IMR-90 (cell line): Measurements from ENCODE around the gene EXOC4. TPM values are rescaled to one million over a fixed set of nuclear protein-coding genes. Genes with fewer than 3 reads are reported as not detected.

Experiments used
- ATAC-seq: fragments of 200-7000 bp; cut with Tn5 transposase; 2 replicates; pipeline ENCODE4 v1.9.1; 2020; ENCODE audit warnings: low read depth, mild to moderate bottlenecking, moderate library complexity
- BruUV-seq: library from RNA; stranded (reverse); fragments of 400-500 nt; replicated peaks from 2 replicates; lab custom pipeline; 2021; lab: Mats Ljungman, UMichigan
- CTCF ChIA-PET: fragments of 300-600 bp; formaldehyde crosslinking; extraction: SDS; loops from one replicate; lab custom pipeline; 2021; ENCODE audit warnings: antibody characterized with exemption; lab: Yijun Ruan, JAX
- POLR2A ChIA-PET: fragments of 300-600 bp; sonication (Branson Sonifier 250); formaldehyde crosslinking; loops from one replicate; lab custom pipeline; 2022; ENCODE audit warnings: antibody characterized with exemption; ENCODE audit not compliant: unreplicated experiment; lab: Charles Lee
- DNase-seq: peaks from one replicate; pipeline ENCODE4 v3.0.0; 2013
- H2AFZ ChIP-seq: replicated peaks from 2 replicates; pipeline ENCODE3; 2013; ENCODE audit warnings: low read length, mild to moderate bottlenecking; ENCODE audit not compliant: poor library complexity
- H2AK5ac ChIP-seq: 2 replicates; pipeline ENCODE4 v1.6.1; 2013; ENCODE audit warnings: low read depth, low read length, inconsistent platforms
- H2AK9ac ChIP-seq: replicated peaks from 2 replicates; pipeline ENCODE3; 2013; ENCODE audit warnings: mild to moderate bottlenecking, low read depth, low read length, moderate library complexity; ENCODE audit not compliant: poor library complexity
- H2BK120ac ChIP-seq: 2 replicates; pipeline ENCODE4 v1.6.1; 2013; ENCODE audit warnings: low read depth, low read length, inconsistent platforms
- H2BK15ac ChIP-seq: 3 replicates; pipeline ENCODE4 v1.6.1; 2013; ENCODE audit warnings: low read depth, low read length, inconsistent platforms
- H2BK20ac ChIP-seq: 2 replicates; pipeline ENCODE4 v1.6.1; 2013; ENCODE audit warnings: low read depth, mild to moderate bottlenecking, inconsistent platforms, low read length, moderate library complexity
- H2BK5ac ChIP-seq: 2 replicates; pipeline ENCODE4 v1.6.1; 2013; ENCODE audit warnings: mild to moderate bottlenecking, low read depth, low read length, inconsistent platforms; ENCODE audit not compliant: poor library complexity, severe bottlenecking
- H3K14ac ChIP-seq: replicated peaks from 2 replicates; pipeline ENCODE4 v1.6.1; 2013; ENCODE audit warnings: low read depth, low read length, inconsistent platforms
- H3K18ac ChIP-seq: 2 replicates; pipeline ENCODE4 v1.6.1; 2013; ENCODE audit warnings: low read depth, low read length, control low read depth
- H3K23ac ChIP-seq: 2 replicates; pipeline ENCODE4 v1.6.1; 2013; ENCODE audit warnings: low read depth, low read length, inconsistent platforms
- H3K27ac ChIP-seq: 2 replicates; pipeline ENCODE4 v1.5.1; 2013; ENCODE audit warnings: mild to moderate bottlenecking, control low read depth, low read length; ENCODE audit not compliant: insufficient read depth
- H3K27me3 ChIP-seq: 2 replicates; pipeline ENCODE4 v1.6.1; 2013; ENCODE audit warnings: low read length; ENCODE audit not compliant: control insufficient read depth, insufficient read depth
- H3K36me3 ChIP-seq: 2 replicates; pipeline ENCODE4 v1.6.1; 2013; ENCODE audit warnings: low read length, mixed read lengths; ENCODE audit not compliant: control insufficient read depth, insufficient read depth
- H3K4ac ChIP-seq: 2 replicates; pipeline ENCODE4 v1.6.1; 2013; ENCODE audit warnings: low read depth, low read length, inconsistent platforms
- H3K4me1 ChIP-seq: 2 replicates; pipeline ENCODE4 v1.6.1; 2013; ENCODE audit warnings: low read length, mixed read lengths; ENCODE audit not compliant: control insufficient read depth, insufficient read depth
- H3K4me2 ChIP-seq: 2 replicates; pipeline ENCODE4 v1.6.1; 2013; ENCODE audit warnings: low read depth, mild to moderate bottlenecking, control low read depth, low read length, moderate library complexity
- H3K4me3 ChIP-seq: 2 replicates; pipeline ENCODE4 v1.5.1; 2013; ENCODE audit warnings: low read depth, mild to moderate bottlenecking, control low read depth, low read length, moderate library complexity; ENCODE audit not compliant: insufficient read depth
- H3K56ac ChIP-seq: 2 replicates; pipeline ENCODE4 v1.6.1; 2013; ENCODE audit warnings: low read length, inconsistent platforms; ENCODE audit not compliant: insufficient read depth; ENCODE audit errors: extremely low read depth
- H3K79me1 ChIP-seq, 2 experiments: 2 replicates each; pipeline ENCODE4 v1.6.1; 2013; ENCODE audit warnings: low read length in 2 of 2, inconsistent platforms in 1 of 2, low read depth in 1 of 2
- H3K9ac ChIP-seq: 2 replicates; pipeline ENCODE4 v1.6.1; 2013; ENCODE audit warnings: low read depth, low read length, control low read depth
- H3K9me1 ChIP-seq: 2 replicates; pipeline ENCODE4 v1.6.1; 2013; ENCODE audit warnings: low read length, inconsistent platforms; ENCODE audit not compliant: insufficient read depth
- H3K9me3 ChIP-seq: 2 replicates; pipeline ENCODE4 v1.6.1; 2013; ENCODE audit warnings: low read length; ENCODE audit not compliant: control insufficient read depth, insufficient read depth
- H4K20me1 ChIP-seq: 2 replicates; pipeline ENCODE4 v1.6.1; 2013; ENCODE audit warnings: low read length, inconsistent platforms; ENCODE audit not compliant: insufficient read depth
- H4K5ac ChIP-seq: 2 replicates; pipeline ENCODE4 v1.6.1; 2013; ENCODE audit warnings: mild to moderate bottlenecking, low read depth, low read length, control low read depth
- H4K8ac ChIP-seq, 2 experiments: 2 replicates each; pipeline ENCODE4 v1.6.1; 2013; ENCODE audit warnings: low read depth in 2 of 2, low read length in 2 of 2, control low read depth in 1 of 2, inconsistent platforms in 1 of 2
- H4K91ac ChIP-seq: 2 replicates; pipeline ENCODE4 v1.6.1; 2013; ENCODE audit warnings: low read depth, low read length, inconsistent platforms; ENCODE audit not compliant: insufficient read depth
- BHLHE40 ChIP-seq: fragments of 150-350 bp; IDR thresholded peaks from 2 replicates; pipeline ENCODE4 v1.6.1; 2016; ENCODE audit warnings: mild to moderate bottlenecking, low read depth, low read length
- CEBPB ChIP-seq: IDR thresholded peaks from 2 replicates; pipeline ENCODE4 v1.6.1; 2012; ENCODE audit warnings: low read depth, low read length, improper control_type of control experiment
- MAZ ChIP-seq: IDR thresholded peaks from 2 replicates; pipeline ENCODE4 v1.6.1; 2012; ENCODE audit warnings: low read depth, mild to moderate bottlenecking, low read length, improper control_type of control experiment, moderate library complexity, borderline replicate concordance
- RAD21 ChIP-seq: IDR thresholded peaks from 2 replicates; pipeline ENCODE4 v1.6.1; 2012; ENCODE audit warnings: low read length, improper control_type of control experiment
- RCOR1 ChIP-seq: IDR thresholded peaks from 2 replicates; pipeline ENCODE4 v1.6.1; 2012; ENCODE audit warnings: mild to moderate bottlenecking, low read length, improper control_type of control experiment; ENCODE audit not compliant: insufficient replicate concordance
- WGBS, 2 experiments: methylation state at CpG; one replicate each; pipeline versions ENCODE4 v1.1.5 to v1.1.7; 2013; ENCODE audit warnings: missing lambda C conversion rate in 2 of 2; ENCODE audit not compliant: insufficient read length in 1 of 2; ENCODE audit errors: extremely low coverage in 2 of 2; 5-methylcytosine and 5-hydroxymethylcytosine counted together
- dilution Hi-C: fragments of 300-500 bp; cut with HindIII; formaldehyde crosslinking; loops from one replicate; pipeline ENCODE4 v1.14.3; 2018; ENCODE audit warnings: low sequenced_read_pairs; ENCODE audit not compliant: unreplicated experiment
- in situ Hi-C: fragments of 300-500 bp; cut with MboI; formaldehyde crosslinking; loops from 3 replicates; pipeline ENCODE4 v1.14.3; 2019; ENCODE audit warnings: low sequenced_read_pairs, inconsistent platforms, mixed read lengths
- intact Hi-C: fragments of 100-400 bp; cut with micrococcal nuclease; formaldehyde crosslinking; loops from 2 replicates; pipeline ENCODE4 v1.10.0; 2022
- polyA plus RNA-seq, 3 experiments: library from polyadenylated mRNA; depleted of rRNA; stranded (reverse); fragments of >200 nt; gene quantifications; 2 replicates each; pipeline ENCODE4 v1.2.3, GENCODE V29; 2012; ENCODE audit warnings: low replicate concordance in 1 of 3
- total RNA-seq: library from RNA; depleted of rRNA; stranded (reverse); fragments of >200 nt; gene quantifications from 2 replicates; pipeline ENCODE4 v1.2.3, GENCODE V29; 2012
- TF ChIP-seq, protein P1 (sequence below): conservative IDR thresholded peaks from 2 replicates; pipeline ENCODE4 v1.5.1; 2012; ENCODE audit warnings: mild to moderate bottlenecking, low read depth, low read length, improper control_type of control experiment
- TF ChIP-seq, protein P2 (sequence below): fragments of 150-350 bp; IDR thresholded peaks from 2 replicates; pipeline ENCODE4 v1.6.1; 2016; ENCODE audit warnings: low read depth, mild to moderate bottlenecking, low read length, moderate library complexity, borderline replicate concordance

Gene EXOC4
- total and polyA plus RNA-seq, 2 of the 4 experiments (the other 2 are of a cell fraction) = 25.4 to 94.6 TPM

DNA sequence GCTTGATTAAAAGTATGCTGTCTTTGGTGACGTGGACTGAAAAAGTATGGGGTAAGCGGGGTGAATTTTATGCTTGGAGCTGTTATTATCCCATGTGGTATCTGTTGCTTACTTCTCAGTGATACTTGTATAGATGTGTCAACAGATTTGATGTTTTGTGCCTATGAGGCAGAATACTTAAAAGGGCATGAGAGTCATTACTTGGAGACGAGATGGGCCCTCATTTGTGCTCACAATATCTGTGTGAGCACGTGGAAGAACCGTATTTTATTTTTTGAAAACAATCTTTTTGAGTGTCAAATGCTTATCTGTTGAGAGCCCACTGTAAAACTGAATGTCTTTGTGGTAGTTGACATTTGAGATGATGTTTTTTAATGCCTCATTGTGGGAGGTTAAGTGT is 281.9 kb downstream of the EXOC4 start:
- Histone ChIP-seq H2AK5ac (no peak overlapping the region), H3K27ac (no peak overlapping the region), H3K9me1 (no peaks in the 10 kb centered on the region), H3K4me3 (no peak overlapping the region), H3K4me1 (peaks cover 2% of the 10 kb centered on the region), H4K8ac (no peak overlapping the region), H2AK9ac (no peak overlapping the region), H2BK120ac (no peak overlapping the region; the same call in 1 of the 2 replicates), H2AFZ (no peak overlapping the region), H3K27me3 (no peaks in the 10 kb centered on the region), H3K79me1 (no peaks in the 10 kb centered on the region), H3K14ac (no peak overlapping the region), H2BK20ac (no peak overlapping the region), H3K4ac (no peak overlapping the region), H3K9ac (no peak overlapping the region), H3K56ac (no peak overlapping the region), H3K18ac (no peak overlapping the region), H3K36me3 (no peaks in the 10 kb centered on the region), H4K5ac (no peak overlapping the region), H2BK15ac (no peak overlapping the region), H3K9me3 (no peaks in the 10 kb centered on the region), H4K20me1 (no peaks in the 10 kb centered on the region), H2BK5ac (no peak overlapping the region), H4K91ac (no peak overlapping the region), H3K23ac (no peak overlapping the region), H3K4me2 (no peak overlapping the region)
- in situ Hi-C loops (no loop called here), intact Hi-C loops (no loop called here), dilution Hi-C loops (no loop called here)
- no TSS peak for BruUV-seq
- CTCF ChIA-PET = interaction anchor here (1.7 kb wide), 1 partner anchor 14 kb away, joined by 4 read pairs; no protein-coding TSS in a partner anchor
- WGBS, 2 experiments = 87% methylated on average over 5 of the region's 5 CpGs; no CpG with 5 or more reads in 1 of the 2 experiments
- TF ChIP-seq, protein P1, sequence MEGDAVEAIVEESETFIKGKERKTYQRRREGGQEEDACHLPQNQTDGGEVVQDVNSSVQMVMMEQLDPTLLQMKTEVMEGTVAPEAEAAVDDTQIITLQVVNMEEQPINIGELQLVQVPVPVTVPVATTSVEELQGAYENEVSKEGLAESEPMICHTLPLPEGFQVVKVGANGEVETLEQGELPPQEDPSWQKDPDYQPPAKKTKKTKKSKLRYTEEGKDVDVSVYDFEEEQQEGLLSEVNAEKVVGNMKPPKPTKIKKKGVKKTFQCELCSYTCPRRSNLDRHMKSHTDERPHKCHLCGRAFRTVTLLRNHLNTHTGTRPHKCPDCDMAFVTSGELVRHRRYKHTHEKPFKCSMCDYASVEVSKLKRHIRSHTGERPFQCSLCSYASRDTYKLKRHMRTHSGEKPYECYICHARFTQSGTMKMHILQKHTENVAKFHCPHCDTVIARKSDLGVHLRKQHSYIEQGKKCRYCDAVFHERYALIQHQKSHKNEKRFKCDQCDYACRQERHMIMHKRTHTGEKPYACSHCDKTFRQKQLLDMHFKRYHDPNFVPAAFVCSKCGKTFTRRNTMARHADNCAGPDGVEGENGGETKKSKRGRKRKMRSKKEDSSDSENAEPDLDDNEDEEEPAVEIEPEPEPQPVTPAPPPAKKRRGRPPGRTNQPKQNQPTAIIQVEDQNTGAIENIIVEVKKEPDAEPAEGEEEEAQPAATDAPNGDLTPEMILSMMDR = no peak
- TF ChIP-seq CEBPB = no peak
- no peak for TF ChIP-seq RCOR1
- TF ChIP-seq, protein P2, sequence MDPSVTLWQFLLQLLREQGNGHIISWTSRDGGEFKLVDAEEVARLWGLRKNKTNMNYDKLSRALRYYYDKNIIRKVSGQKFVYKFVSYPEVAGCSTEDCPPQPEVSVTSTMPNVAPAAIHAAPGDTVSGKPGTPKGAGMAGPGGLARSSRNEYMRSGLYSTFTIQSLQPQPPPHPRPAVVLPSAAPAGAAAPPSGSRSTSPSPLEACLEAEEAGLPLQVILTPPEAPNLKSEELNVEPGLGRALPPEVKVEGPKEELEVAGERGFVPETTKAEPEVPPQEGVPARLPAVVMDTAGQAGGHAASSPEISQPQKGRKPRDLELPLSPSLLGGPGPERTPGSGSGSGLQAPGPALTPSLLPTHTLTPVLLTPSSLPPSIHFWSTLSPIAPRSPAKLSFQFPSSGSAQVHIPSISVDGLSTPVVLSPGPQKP = no peak
- no peak for TF ChIP-seq RAD21
- no peak for TF ChIP-seq BHLHE40
- no peak for TF ChIP-seq MAZ
- DNase-seq (no peak), ATAC-seq (no peak)
- POLR2A ChIA-PET = no interaction called here
